ENCODE results near the gene RNF150.
"Not testable (repeated sequence)": the region's sequence is repeated elsewhere in the genome, so short reads cannot be mapped to it uniquely, and the experiment has no call there.

RNF150 gene

GRCh38 chr4:141054446-141054845 is 78.8 kb downstream of the RNF150 start:
- Mint-ChIP-seq H3K9me3 (peaks cover 25% of the 10 kb centered on the region), H3K36me3 (ENCODE audit: low read depth) (peaks cover 13% of the 10 kb centered on the region), H3K27me3 (ENCODE audit: low read depth, poor library complexity) (no peaks in the 10 kb centered on the region), H3K4me1 (no peaks in the 10 kb centered on the region), H3K4me3 (no peak overlapping the region), H3K27ac (no peak overlapping the region)
- no peak for DNase-seq
- TF ChIP-seq CTCF (IDR thresholded peaks at IDR 0.05), result no peak

GRCh38 chr4:141050999-141051398 is 82.3 kb downstream of the RNF150 start:
- not testable (repeated sequence) for H3K4me1 Mint-ChIP-seq; H3K4me3 Mint-ChIP-seq; DNase-seq; H3K27ac Mint-ChIP-seq; H3K27me3 Mint-ChIP-seq (ENCODE audit: low read depth, poor library complexity)
- Mint-ChIP-seq H3K36me3 (ENCODE audit: low read depth) (peaks cover 18% of the 10 kb centered on the region), H3K9me3 (peaks cover 30% of the 10 kb centered on the region)

GRCh38 chr4:141047228-141047884 is 85.9 kb downstream of the RNF150 start:
- H3K4me3 Mint-ChIP-seq, result no peak overlapping the region
- H3K9me3 Mint-ChIP-seq, result peaks cover 30% of the 10 kb centered on the region
- peaks cover 3% of the 10 kb centered on the region for H3K4me1 Mint-ChIP-seq
- TF ChIP-seq CTCF (IDR thresholded peaks at IDR 0.05), result no peak
- no peak for DNase-seq
- H3K27ac Mint-ChIP-seq, result no peak overlapping the region
- H3K36me3 Mint-ChIP-seq (ENCODE audit: low read depth), result peaks cover 18% of the 10 kb centered on the region
- no peaks in the 10 kb centered on the region for H3K27me3 Mint-ChIP-seq (ENCODE audit: low read depth, poor library complexity)

GRCh38 chr4:141046255-141046654 is 87.0 kb downstream of the RNF150 start:
- Mint-ChIP-seq H3K4me1 (peaks cover 9% of the 10 kb centered on the region), H3K4me3 (no peak overlapping the region), H3K27me3 (ENCODE audit: low read depth, poor library complexity) (no peaks in the 10 kb centered on the region), H3K36me3 (ENCODE audit: low read depth) (peaks cover 9% of the 10 kb centered on the region), H3K27ac (no peak overlapping the region), H3K9me3 (peaks cover 19% of the 10 kb centered on the region)
- no peak for TF ChIP-seq CTCF (IDR thresholded peaks at IDR 0.05)
- DNase-seq, result no peak

GRCh38 chr4:141045848-141046247 is 87.4 kb downstream of the RNF150 start:
- no peak overlapping the region for H3K27ac Mint-ChIP-seq
- H3K36me3 Mint-ChIP-seq (ENCODE audit: low read depth), result peaks cover 5% of the 10 kb centered on the region
- peaks cover 13% of the 10 kb centered on the region for H3K4me1 Mint-ChIP-seq
- H3K4me3 Mint-ChIP-seq, result no peak overlapping the region
- TF ChIP-seq CTCF (IDR thresholded peaks at IDR 0.05), result no peak
- H3K27me3 Mint-ChIP-seq (ENCODE audit: low read depth, poor library complexity), result no peaks in the 10 kb centered on the region
- DNase-seq, result no peak
- H3K9me3 Mint-ChIP-seq, result peaks cover 15% of the 10 kb centered on the region

GRCh38 chr4:141041021-141041476 is 92.2 kb downstream of the RNF150 start:
- Mint-ChIP-seq H3K36me3 (ENCODE audit: low read depth) (no peaks in the 10 kb centered on the region), H3K27me3 (ENCODE audit: low read depth, poor library complexity) (no peaks in the 10 kb centered on the region), H3K4me3 (no peak overlapping the region), H3K27ac (peak overlapping the region; percentile 92), H3K4me1 (peaks cover 36% of the 10 kb centered on the region), H3K9me3 (no peaks in the 10 kb centered on the region)
- no peak for TF ChIP-seq CTCF (IDR thresholded peaks at IDR 0.05)
- DNase-seq, result no peak
